Stimulated activated CD4-positive, alpha-beta T cell treated with anti-CD3 and anti-CD28 coated beads, TNF-alpha, amount 100 ng/mL, for 4 hours (primary cell): Measurements from ENCODE around the gene ECEL1.
A peak's percentile ranks its signal among the peaks of the same experiment; 100 is the strongest.
"Not testable (repeated sequence)": the region's sequence is repeated elsewhere in the genome, so short reads cannot be mapped to it uniquely, and the experiment has no call there.

Experiments used
- DNase-seq, 3 experiments: peaks; one replicate each; pipeline ENCODE4 v3.0.0-alpha.2; 2020; ENCODE audit warnings: low read depth in 3 of 3

ECEL1 gene

GRCh38 chr2:232442431-232442830 lies 45.2 kb downstream of the ECEL1 start:
- DNase-seq: not testable (repeated sequence)

DNA sequence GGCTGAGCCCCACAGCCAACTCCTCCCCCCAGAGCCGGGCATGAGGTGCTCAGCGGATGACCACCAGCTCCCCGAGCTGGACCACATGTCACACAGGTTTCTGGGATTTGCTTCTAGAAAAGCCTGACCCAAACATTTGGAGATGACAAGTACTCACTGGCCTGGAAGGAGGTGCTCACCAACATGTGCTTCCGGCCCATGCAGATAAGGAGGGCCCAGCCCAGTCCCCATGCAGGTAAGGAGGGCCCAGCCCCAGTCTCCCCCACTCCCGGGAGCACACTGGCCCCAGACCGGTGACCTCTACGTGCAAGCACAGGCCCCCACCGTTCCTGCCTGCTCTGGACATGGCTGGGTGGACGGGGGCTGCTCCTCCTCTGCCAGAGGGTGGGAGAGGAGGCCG lies 45.7 kb downstream of the ECEL1 start:
- DNase-seq: not testable (repeated sequence)

DNA sequence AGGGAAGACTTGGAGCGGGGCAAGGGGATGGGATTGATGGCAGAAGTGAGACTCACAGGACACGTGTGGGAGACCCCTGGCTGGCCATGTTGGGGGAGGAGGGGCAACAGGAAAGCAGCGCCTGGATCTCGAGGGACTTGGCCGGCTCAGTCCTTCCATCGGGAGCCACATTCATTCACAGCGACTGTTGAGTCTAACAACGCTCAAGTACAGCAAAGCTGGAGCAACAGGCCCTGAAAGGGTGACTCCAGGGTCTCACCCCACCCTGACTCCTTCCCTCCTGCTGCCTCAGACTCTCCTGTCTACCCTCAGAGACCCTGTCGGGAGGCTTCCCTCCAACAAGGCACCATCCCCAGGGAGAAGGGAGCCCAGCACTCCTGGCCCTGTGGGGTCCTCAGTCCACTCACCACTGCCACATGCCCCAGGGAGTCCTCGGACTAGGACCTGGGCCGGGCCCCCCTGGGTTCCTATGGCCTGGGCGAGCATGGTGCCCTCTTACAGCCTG lies 46.4 kb downstream of the ECEL1 start:
- no peak for DNase-seq

- peak; percentile 76 to 92 (median 78) for DNase-seq
These were observed 47.2 kb downstream of the ECEL1 start for GRCh38 chr2:232440220-232441018.

DNA sequence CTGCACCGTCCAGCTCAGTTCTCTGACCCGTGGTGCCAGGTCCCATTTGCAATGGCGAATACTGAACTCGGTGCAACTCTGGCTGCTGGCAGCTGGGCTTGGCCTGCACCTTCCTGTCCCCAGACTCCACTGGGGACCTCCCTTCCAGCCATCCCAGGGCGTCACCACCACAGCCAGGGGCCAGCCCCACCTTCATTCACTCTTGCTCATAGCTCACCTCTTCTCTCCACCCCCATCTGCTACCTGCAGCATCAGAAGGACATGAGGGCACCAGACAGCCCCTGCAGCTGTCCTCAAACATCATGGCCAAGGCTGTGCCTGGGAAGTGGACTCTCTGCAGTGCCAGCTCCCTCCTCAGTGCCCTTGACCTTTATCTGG lies 47.9 kb downstream of the ECEL1 start:
- no peak for DNase-seq

- peak in 1 of 3 experiments; percentile 8 for DNase-seq
These were observed 48.5 kb downstream of the ECEL1 start for GRCh38 chr2:232438951-232439757.

- no peak for DNase-seq
These were observed 49.5 kb downstream of the ECEL1 start for GRCh38 chr2:232438091-232438490.

DNA sequence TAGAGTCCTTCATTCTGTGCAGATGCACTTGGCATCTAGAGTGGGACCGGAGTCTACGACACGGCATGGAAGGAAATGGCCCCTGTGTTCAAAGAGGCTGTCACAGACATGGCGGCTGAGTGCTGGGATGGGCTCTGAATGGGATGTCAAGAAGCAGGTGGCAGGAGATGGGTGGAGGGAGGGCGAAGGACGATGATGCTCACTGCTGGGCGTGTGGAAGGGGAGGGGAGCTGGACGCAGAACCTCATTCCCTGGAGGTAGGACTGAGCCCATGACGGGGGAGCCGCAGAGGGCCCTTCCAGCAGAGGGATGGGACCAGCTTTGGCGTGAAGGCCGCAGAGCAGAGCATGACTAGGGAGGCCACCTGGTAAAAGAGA lies 50.5 kb downstream of the ECEL1 start:
- no peak for DNase-seq

DNA sequence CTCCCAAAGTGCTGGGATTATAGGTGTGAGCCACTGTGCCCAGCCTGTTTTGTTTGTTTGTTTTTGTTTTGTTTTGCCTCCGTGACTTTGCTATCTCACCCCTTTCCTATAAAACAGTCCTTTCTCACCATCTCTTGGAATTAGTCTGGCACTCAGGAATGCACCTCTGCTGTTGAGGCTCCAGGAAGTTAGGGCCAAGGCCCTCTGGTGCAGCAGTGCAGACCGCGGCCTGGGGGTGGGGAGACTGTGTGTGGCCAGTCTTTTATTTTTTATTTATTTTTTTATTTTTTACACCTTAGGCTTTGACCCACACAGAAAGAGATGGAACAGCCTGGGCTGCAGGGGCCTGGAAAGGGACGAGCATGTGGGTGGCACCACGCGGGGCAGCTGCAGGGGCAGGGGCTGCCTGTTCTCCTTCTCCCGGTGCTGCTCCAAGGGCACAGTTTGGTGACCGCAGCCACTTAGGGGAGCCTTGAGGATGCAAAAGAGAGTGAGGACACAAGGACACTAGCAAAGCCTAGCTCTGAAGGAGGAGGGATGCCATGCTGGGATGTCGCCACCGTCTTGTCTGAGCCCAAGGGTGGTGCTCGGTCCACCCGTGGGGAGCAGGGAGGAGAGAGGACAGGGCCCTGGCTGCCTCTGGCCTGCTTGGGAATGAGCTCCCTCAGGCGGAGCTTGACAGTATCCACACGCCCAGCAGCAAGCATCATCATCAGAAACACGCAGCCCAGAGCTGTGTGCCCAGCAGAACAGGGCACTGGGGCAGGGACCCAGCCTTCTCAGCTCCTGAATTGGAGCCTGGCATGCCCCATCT lies 51.0 kb downstream of the ECEL1 start:
- no peak for DNase-seq

GRCh38 chr2:232435805-232436204 lies 51.8 kb downstream of the ECEL1 start:
- no peak for DNase-seq

DNA sequence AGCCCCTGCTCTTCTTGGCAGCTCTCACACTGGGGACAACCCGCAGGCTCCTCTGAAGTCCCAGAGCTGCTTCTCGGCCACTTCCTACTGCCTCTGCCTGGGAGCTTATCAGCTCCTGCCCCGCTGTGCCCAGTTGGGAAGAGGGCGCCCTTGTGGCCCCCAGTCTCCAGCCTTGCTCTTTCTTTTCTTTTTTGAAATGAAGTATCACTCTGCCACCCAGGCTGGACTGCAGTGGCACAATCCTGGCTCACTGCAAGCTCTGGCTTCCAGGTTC lies 52.3 kb downstream of the ECEL1 start:
- no peak for DNase-seq

GRCh38 chr2:232434563-232435374 lies 52.9 kb downstream of the ECEL1 start:
- no peak for DNase-seq

DNA sequence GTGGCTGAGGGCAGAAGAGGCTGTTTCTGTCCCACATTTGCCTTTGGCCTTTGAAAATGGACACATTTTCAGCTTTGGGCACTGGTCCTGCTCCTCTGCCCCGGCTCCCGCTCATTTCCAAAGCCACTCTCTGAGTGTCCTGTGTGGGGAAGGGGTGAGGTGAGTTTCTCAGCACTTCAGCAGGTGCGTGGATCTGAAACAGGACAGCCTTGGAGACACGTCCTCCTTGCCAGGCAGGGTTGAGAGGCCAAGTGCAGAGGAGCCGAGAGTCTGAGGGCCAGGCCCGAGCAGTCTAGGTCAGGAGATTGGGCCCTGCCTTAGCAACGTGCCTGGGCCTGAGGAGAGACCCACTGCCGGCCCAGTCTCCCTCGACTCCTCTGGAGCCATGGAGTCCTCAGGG lies 53.5 kb downstream of the ECEL1 start:
- no peak for DNase-seq

GRCh38 chr2:232433622-232434021 lies 54.0 kb downstream of the ECEL1 start:
- DNase-seq: not testable (repeated sequence)

DNA sequence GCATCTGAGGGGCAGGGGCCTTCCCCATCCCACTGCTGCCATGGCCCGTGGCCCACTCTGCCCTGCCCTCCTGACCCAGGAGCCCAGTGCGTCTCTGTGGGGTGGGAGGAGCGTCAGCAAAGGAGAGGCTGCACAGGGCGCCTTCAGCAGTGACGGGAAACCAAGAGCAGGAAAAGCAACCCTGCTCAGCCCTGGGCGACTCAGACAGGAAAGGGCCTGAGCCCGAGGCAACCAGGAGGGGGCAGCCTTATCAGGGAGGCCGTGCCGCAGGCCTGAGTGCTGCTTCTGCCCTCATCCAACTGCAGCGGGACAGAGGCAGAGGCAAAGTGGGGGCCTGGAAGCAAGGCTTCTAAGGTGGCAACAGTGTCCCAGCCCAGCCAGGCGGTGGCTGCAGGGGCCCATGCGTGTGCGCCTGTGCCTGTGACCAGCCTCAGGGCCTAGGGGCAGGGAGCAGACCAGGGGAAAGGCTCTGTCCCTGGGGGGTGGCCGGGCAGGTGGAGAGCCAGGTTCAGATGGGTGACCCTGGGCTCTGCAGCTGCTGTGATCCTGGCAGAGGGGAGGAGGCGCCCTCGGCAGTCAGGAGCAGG lies 54.9 kb downstream of the ECEL1 start:
- no peak for DNase-seq

GRCh38 chr2:232431705-232432590 lies 55.7 kb downstream of the ECEL1 start:
- no peak for DNase-seq
